Measurements from ENCODE around the gene STPG2.

DNA sequence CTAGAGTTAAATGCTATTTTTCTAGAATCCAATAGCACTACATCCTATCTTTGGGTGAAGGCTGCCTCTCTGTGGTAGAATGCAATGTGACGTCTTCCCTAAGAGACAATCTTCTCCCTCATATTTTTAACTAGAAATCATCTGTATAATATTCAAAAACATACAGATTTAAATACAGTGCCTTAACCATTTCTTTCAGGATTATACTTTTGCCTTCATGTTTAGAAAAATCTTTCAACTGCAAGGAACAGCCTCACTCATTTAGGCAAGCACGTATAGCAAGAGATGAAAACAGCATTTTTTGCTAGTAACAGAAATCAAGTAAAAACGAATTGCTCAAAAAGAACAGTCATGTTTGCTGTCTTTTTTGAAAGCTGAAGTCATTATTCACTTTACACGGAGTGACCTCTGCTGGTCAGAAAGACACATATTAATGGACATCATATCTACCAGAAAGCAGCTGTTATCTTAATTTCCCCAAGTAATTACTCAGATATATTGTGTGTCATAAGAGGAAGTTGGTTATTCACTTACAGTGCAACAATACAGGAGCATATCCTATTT is 422.3 kb downstream of the STPG2 start:
- TF ChIP-seq, protein P1, sequence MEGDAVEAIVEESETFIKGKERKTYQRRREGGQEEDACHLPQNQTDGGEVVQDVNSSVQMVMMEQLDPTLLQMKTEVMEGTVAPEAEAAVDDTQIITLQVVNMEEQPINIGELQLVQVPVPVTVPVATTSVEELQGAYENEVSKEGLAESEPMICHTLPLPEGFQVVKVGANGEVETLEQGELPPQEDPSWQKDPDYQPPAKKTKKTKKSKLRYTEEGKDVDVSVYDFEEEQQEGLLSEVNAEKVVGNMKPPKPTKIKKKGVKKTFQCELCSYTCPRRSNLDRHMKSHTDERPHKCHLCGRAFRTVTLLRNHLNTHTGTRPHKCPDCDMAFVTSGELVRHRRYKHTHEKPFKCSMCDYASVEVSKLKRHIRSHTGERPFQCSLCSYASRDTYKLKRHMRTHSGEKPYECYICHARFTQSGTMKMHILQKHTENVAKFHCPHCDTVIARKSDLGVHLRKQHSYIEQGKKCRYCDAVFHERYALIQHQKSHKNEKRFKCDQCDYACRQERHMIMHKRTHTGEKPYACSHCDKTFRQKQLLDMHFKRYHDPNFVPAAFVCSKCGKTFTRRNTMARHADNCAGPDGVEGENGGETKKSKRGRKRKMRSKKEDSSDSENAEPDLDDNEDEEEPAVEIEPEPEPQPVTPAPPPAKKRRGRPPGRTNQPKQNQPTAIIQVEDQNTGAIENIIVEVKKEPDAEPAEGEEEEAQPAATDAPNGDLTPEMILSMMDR (IDR thresholded peaks at IDR 0.05), result no peak
- TF ChIP-seq POLR2A (IDR thresholded peaks at IDR 0.05), result no peak

Data from transverse colon (tissue), 3 donors.